BLaER1 (cell line): ENCODE measurements around the gene CACNA1H.
A peak's percentile ranks its signal among the peaks of the same experiment; 100 is the strongest.

Experiments used
- H3K27ac ChIP-seq: shearing (Covaris generic); formaldehyde crosslinking; 2 replicates; pipeline ENCODE4 v1.8.1; 2022
- H3K27me3 ChIP-seq: shearing (Covaris generic); formaldehyde crosslinking; 2 replicates; pipeline ENCODE4 v1.8.1; 2022
- H3K36me3 ChIP-seq: shearing (Covaris generic); formaldehyde crosslinking; 2 replicates; pipeline ENCODE4 v1.8.1; 2022
- H3K4me1 ChIP-seq: shearing (Covaris generic); formaldehyde crosslinking; 2 replicates; pipeline ENCODE4 v1.8.1; 2022
- H3K4me2 ChIP-seq: shearing (Covaris generic); formaldehyde crosslinking; 2 replicates; pipeline ENCODE4 v1.8.1; 2022
- H3K4me3 ChIP-seq: shearing (Covaris generic); formaldehyde crosslinking; 2 replicates; pipeline ENCODE4 v1.8.1; 2022
- H3K9ac ChIP-seq: shearing (Covaris generic); formaldehyde crosslinking; 2 replicates; pipeline ENCODE4 v1.8.1; 2022
- H3K9me3 ChIP-seq: shearing (Covaris generic); formaldehyde crosslinking; 2 replicates; pipeline ENCODE4 v1.8.1; 2022
- H4K20me1 ChIP-seq: shearing (Covaris generic); formaldehyde crosslinking; 2 replicates; pipeline ENCODE4 v1.8.1; 2022
- Cebpa-rat ChIP-seq: shearing (Covaris generic); IDR thresholded peaks from 2 replicates; pipeline ENCODE4 v1.8.1; 2022

CACNA1H gene

GRCh38 chr16:1113489-1113888, 39.4 kb upstream of the CACNA1H start:
- Histone ChIP-seq H3K27me3 (peaks cover 44% of the 10 kb centered on the region), H3K27ac (no peak overlapping the region), H3K9me3 (no peaks in the 10 kb centered on the region), H4K20me1 (peaks cover 23% of the 10 kb centered on the region; the same call in 1 of the 2 replicates), H3K4me1 (peaks cover 37% of the 10 kb centered on the region), H3K36me3 (no peaks in the 10 kb centered on the region), H3K4me3 (no peak overlapping the region), H3K4me2 (no peak overlapping the region), H3K9ac (no peak overlapping the region)
- no peak for TF ChIP-seq Cebpa-rat

GRCh38 chr16:1113889-1114526, 38.9 kb upstream of the CACNA1H start:
- peaks cover 18% of the 10 kb centered on the region; the same call in 1 of the 2 replicates for H4K20me1 ChIP-seq
- H3K4me1 ChIP-seq, result peaks cover 39% of the 10 kb centered on the region
- peaks cover 38% of the 10 kb centered on the region for H3K27me3 ChIP-seq
- H3K27ac ChIP-seq, result no peak overlapping the region
- H3K9ac ChIP-seq, result no peak overlapping the region
- H3K4me2 ChIP-seq, result no peak overlapping the region
- H3K9me3 ChIP-seq, result no peaks in the 10 kb centered on the region
- H3K36me3 ChIP-seq, result no peaks in the 10 kb centered on the region
- no peak overlapping the region for H3K4me3 ChIP-seq
- no peak for TF ChIP-seq Cebpa-rat

- Histone ChIP-seq H3K27ac (no peak overlapping the region), H3K4me1 (peaks cover 47% of the 10 kb centered on the region), H4K20me1 (peaks cover 30% of the 10 kb centered on the region), H3K9me3 (no peaks in the 10 kb centered on the region), H3K9ac (no peak overlapping the region), H3K36me3 (no peaks in the 10 kb centered on the region), H3K4me2 (no peak overlapping the region), H3K27me3 (peaks cover 12% of the 10 kb centered on the region; the same call in 1 of the 2 replicates), H3K4me3 (no peak overlapping the region)
- no peak for TF ChIP-seq Cebpa-rat
Observed at GRCh38 chr16:1116693-1117077, 36.2 kb upstream of the CACNA1H start.

GRCh38 chr16:1117176-1117900, 35.6 kb upstream of the CACNA1H start:
- H3K36me3 ChIP-seq, result no peaks in the 10 kb centered on the region
- no peak overlapping the region for H3K9ac ChIP-seq
- H3K4me2 ChIP-seq, result no peak overlapping the region
- H3K9me3 ChIP-seq, result no peaks in the 10 kb centered on the region
- H4K20me1 ChIP-seq, result peaks cover 26% of the 10 kb centered on the region
- TF ChIP-seq Cebpa-rat, result no peak
- H3K27me3 ChIP-seq, result 0 out of 2 replicates have a peak, but pooled peaks cover 5% of the 10 kb centered on the region
- H3K4me1 ChIP-seq, result peaks cover 53% of the 10 kb centered on the region
- H3K4me3 ChIP-seq, result no peak overlapping the region
- H3K27ac ChIP-seq, result no peak overlapping the region

GRCh38 chr16:1117926-1118325, 35.0 kb upstream of the CACNA1H start:
- Histone ChIP-seq H3K36me3 (no peaks in the 10 kb centered on the region), H3K4me1 (peaks cover 53% of the 10 kb centered on the region), H3K4me3 (no peak overlapping the region), H3K9ac (no peak overlapping the region), H3K27me3 (0 out of 2 replicates have a peak, but pooled peaks cover 3% of the 10 kb centered on the region), H3K4me2 (peak overlapping the region; percentile 84; the same call in 1 of the 2 replicates), H3K9me3 (no peaks in the 10 kb centered on the region), H3K27ac (no peak overlapping the region), H4K20me1 (peaks cover 31% of the 10 kb centered on the region)
- no peak for TF ChIP-seq Cebpa-rat

- no peaks in the 10 kb centered on the region for H3K27me3 ChIP-seq
- peak overlapping the region; percentile 84 for H3K4me2 ChIP-seq
- no peak for TF ChIP-seq Cebpa-rat
Observed at GRCh38 chr16:1119129-1119528, 33.8 kb upstream of the CACNA1H start.

GRCh38 chr16:1119766-1120576, 32.9 kb upstream of the CACNA1H start:
- no peak for TF ChIP-seq Cebpa-rat
- no peaks in the 10 kb centered on the region for H3K9me3 ChIP-seq
- H3K4me3 ChIP-seq, result no peak overlapping the region
- peak overlapping the region; percentile 49; the same call in 1 of the 2 replicates for H3K27ac ChIP-seq
- H4K20me1 ChIP-seq, result peaks cover 34% of the 10 kb centered on the region
- H3K4me1 ChIP-seq, result peaks cover 53% of the 10 kb centered on the region
- H3K36me3 ChIP-seq, result no peaks in the 10 kb centered on the region
- peak overlapping the region; percentile 41; the same call in 1 of the 2 replicates for H3K9ac ChIP-seq
- 0 out of 2 replicates have a peak, but pooled peaks cover 3% of the 10 kb centered on the region for H3K27me3 ChIP-seq
- peak overlapping the region; percentile 84 for H3K4me2 ChIP-seq

More at GRCh38 chr16:1119129-1119528, 33.8 kb upstream of the CACNA1H start:
- Histone ChIP-seq H3K27ac (peak overlapping the region; percentile 49; the same call in 1 of the 2 replicates), H3K4me3 (no peak overlapping the region; the same call in 1 of the 2 replicates), H4K20me1 (peaks cover 31% of the 10 kb centered on the region), H3K9ac (peak overlapping the region; percentile 41; the same call in 1 of the 2 replicates), H3K4me1 (peaks cover 53% of the 10 kb centered on the region), H3K36me3 (no peaks in the 10 kb centered on the region), H3K9me3 (no peaks in the 10 kb centered on the region)

GRCh38 chr16:1120577-1120941, 32.3 kb upstream of the CACNA1H start:
- peaks cover 53% of the 10 kb centered on the region for H3K4me1 ChIP-seq
- TF ChIP-seq Cebpa-rat, result no peak
- H4K20me1 ChIP-seq, result peaks cover 40% of the 10 kb centered on the region
- H3K27me3 ChIP-seq, result peaks cover 3% of the 10 kb centered on the region; the same call in 1 of the 2 replicates
- no peak overlapping the region for H3K27ac ChIP-seq
- no peak overlapping the region for H3K9ac ChIP-seq
- H3K36me3 ChIP-seq, result no peaks in the 10 kb centered on the region
- no peak overlapping the region for H3K4me3 ChIP-seq
- no peaks in the 10 kb centered on the region for H3K9me3 ChIP-seq
- H3K4me2 ChIP-seq, result peak overlapping the region; percentile 84

- TF ChIP-seq Cebpa-rat, result no peak
- Histone ChIP-seq H4K20me1 (peaks cover 40% of the 10 kb centered on the region), H3K4me3 (no peak overlapping the region), H3K9me3 (no peaks in the 10 kb centered on the region), H3K36me3 (no peaks in the 10 kb centered on the region), H3K27ac (no peak overlapping the region), H3K9ac (no peak overlapping the region), H3K27me3 (peaks cover 6% of the 10 kb centered on the region; the same call in 1 of the 2 replicates), H3K4me1 (peaks cover 53% of the 10 kb centered on the region), H3K4me2 (peak overlapping the region; percentile 84)
Observed at GRCh38 chr16:1121009-1121408, 31.9 kb upstream of the CACNA1H start.
